ENCODE data around the gene CABS1. TPM values are rescaled to one million over a fixed set of nuclear protein-coding genes. Genes with fewer than 3 reads are reported as not detected.

CABS1 gene
- polyA plus RNA-seq, 2 of the 4 experiments (the other 2 are of a cell fraction), result not detected

GRCh38 chr4:70382691-70383181, 48.0 kb downstream of the CABS1 start, which contains the start of gene SMR3B:
Gene SMR3B (plus strand): TSS chr4:70383131. CDS start chr4:70384511, 1,380 bp downstream.
- Histone ChIP-seq H3K4me2 (no peak within 1 kb of the TSS), H3K27ac (no peak within 1 kb of the TSS), H3K9me3 (no peaks in the 10 kb centered on the region), H3K4me1 (no peaks in the 10 kb centered on the region), H3K4me3 (no peak within 1 kb of the TSS)
- no peak for TF ChIP-seq RARB (CRISPR knock-in tag; IDR thresholded peaks at IDR 0.05)
- TF ChIP-seq PHF8 (IDR thresholded peaks at IDR 0.05; ENCODE audit: borderline replicate concordance, low read depth), result no peak
- no peak for TF ChIP-seq KDM5A (IDR thresholded peaks at IDR 0.05)
- TF ChIP-seq, protein P1, sequence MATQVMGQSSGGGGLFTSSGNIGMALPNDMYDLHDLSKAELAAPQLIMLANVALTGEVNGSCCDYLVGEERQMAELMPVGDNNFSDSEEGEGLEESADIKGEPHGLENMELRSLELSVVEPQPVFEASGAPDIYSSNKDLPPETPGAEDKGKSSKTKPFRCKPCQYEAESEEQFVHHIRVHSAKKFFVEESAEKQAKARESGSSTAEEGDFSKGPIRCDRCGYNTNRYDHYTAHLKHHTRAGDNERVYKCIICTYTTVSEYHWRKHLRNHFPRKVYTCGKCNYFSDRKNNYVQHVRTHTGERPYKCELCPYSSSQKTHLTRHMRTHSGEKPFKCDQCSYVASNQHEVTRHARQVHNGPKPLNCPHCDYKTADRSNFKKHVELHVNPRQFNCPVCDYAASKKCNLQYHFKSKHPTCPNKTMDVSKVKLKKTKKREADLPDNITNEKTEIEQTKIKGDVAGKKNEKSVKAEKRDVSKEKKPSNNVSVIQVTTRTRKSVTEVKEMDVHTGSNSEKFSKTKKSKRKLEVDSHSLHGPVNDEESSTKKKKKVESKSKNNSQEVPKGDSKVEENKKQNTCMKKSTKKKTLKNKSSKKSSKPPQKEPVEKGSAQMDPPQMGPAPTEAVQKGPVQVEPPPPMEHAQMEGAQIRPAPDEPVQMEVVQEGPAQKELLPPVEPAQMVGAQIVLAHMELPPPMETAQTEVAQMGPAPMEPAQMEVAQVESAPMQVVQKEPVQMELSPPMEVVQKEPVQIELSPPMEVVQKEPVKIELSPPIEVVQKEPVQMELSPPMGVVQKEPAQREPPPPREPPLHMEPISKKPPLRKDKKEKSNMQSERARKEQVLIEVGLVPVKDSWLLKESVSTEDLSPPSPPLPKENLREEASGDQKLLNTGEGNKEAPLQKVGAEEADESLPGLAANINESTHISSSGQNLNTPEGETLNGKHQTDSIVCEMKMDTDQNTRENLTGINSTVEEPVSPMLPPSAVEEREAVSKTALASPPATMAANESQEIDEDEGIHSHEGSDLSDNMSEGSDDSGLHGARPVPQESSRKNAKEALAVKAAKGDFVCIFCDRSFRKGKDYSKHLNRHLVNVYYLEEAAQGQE (IDR thresholded peaks at IDR 0.05), result no peak
- no peak for TF ChIP-seq TFCP2L1 (CRISPR knock-in tag; IDR thresholded peaks at IDR 0.05)
- TF ChIP-seq ZNF302 (CRISPR knock-in tag; IDR thresholded peaks at IDR 0.05), result no peak
- no peak for TF ChIP-seq MYC (IDR thresholded peaks at IDR 0.05; ENCODE audit: borderline replicate concordance, low read length)
- no peak for TF ChIP-seq HOXA7 (CRISPR knock-in tag; IDR thresholded peaks at IDR 0.05)
- TF ChIP-seq CEBPB (IDR thresholded peaks at IDR 0.05), result no peak
- no peak for TF ChIP-seq EHMT2 (IDR thresholded peaks at IDR 0.05; ENCODE audit: low read depth)
- TF ChIP-seq E2F6 (IDR thresholded peaks at IDR 0.05; ENCODE audit: borderline replicate concordance, low read depth), result no peak
- TF ChIP-seq SREBF2 (IDR thresholded peaks at IDR 0.05), result no peak
- no peak for TF ChIP-seq GATA3 (IDR thresholded peaks at IDR 0.05; ENCODE audit: borderline replicate concordance)
- TF ChIP-seq NR3C1 (IDR thresholded peaks at IDR 0.05), result no peak
- CTCF ChIA-PET, result no interaction called here
- 37% methylated on average over 5 of the region's 5 CpGs for WGBS (ENCODE audit: missing lambda C conversion rate)
- FAIRE-seq (no peak), DNase-seq (ENCODE audit: low read depth in 1 of 2, low spot score in 1 of 2) (no peak), ATAC-seq (no peak)
- POLR2A ChIA-PET, result no interaction called here

Other genes with a start within 250 kb of the CABS1 start
- gene PRR27, start 180.7 kb upstream of the CABS1 start, polyA plus RNA-seq (2011; rRNA removed), result not detected in 2 replicates
- gene PRR27, start 180.7 kb upstream of the CABS1 start, polyA plus RNA-seq (2017; fragmentation: RNase III; extraction: RNeasy Plus Mini Kit Qiagen cat#74134 plus additional on column Dnase treatment), result not detected in 3 replicates
- not detected in 2 replicates for gene ODAM, start 139.3 kb upstream of the CABS1 start, polyA plus RNA-seq (2011; rRNA removed)
- not detected in 3 replicates for gene ODAM, start 139.3 kb upstream of the CABS1 start, polyA plus RNA-seq (2017; fragmentation: RNase III; extraction: RNeasy Plus Mini Kit Qiagen cat#74134 plus additional on column Dnase treatment)
- gene FDCSP, start 108.9 kb upstream of the CABS1 start, polyA plus RNA-seq (2011; rRNA removed), result not detected in 2 replicates
- not detected in 3 replicates for gene FDCSP, start 108.9 kb upstream of the CABS1 start, polyA plus RNA-seq (2017; fragmentation: RNase III; extraction: RNeasy Plus Mini Kit Qiagen cat#74134 plus additional on column Dnase treatment)
- gene CSN3, start 92.4 kb upstream of the CABS1 start, polyA plus RNA-seq (2011; rRNA removed), result not detected in 2 replicates
- gene CSN3, start 92.4 kb upstream of the CABS1 start, polyA plus RNA-seq (2017; fragmentation: RNase III; extraction: RNeasy Plus Mini Kit Qiagen cat#74134 plus additional on column Dnase treatment), result not detected in 3 replicates
- not detected in 2 replicates for gene SMR3A, start 25.8 kb downstream of the CABS1 start, polyA plus RNA-seq (2011; rRNA removed)
- not detected in 3 replicates for gene SMR3A, start 25.8 kb downstream of the CABS1 start, polyA plus RNA-seq (2017; fragmentation: RNase III; extraction: RNeasy Plus Mini Kit Qiagen cat#74134 plus additional on column Dnase treatment)
- gene SMR3B, start 48.1 kb downstream of the CABS1 start, polyA plus RNA-seq (2011; rRNA removed), result not detected in 2 replicates
- not detected in 3 replicates for gene SMR3B, start 48.1 kb downstream of the CABS1 start, polyA plus RNA-seq (2017; fragmentation: RNase III; extraction: RNeasy Plus Mini Kit Qiagen cat#74134 plus additional on column Dnase treatment)
- not detected in 2 replicates for gene OPRPN, start 63.0 kb downstream of the CABS1 start, polyA plus RNA-seq (2011; rRNA removed)
- gene OPRPN, start 63.0 kb downstream of the CABS1 start, polyA plus RNA-seq (2017; fragmentation: RNase III; extraction: RNeasy Plus Mini Kit Qiagen cat#74134 plus additional on column Dnase treatment), result not detected in 3 replicates
- gene MUC7, start 137.2 kb downstream of the CABS1 start, polyA plus RNA-seq (2011; rRNA removed), result not detected in 2 replicates
- not detected in 3 replicates for gene MUC7, start 137.2 kb downstream of the CABS1 start, polyA plus RNA-seq (2017; fragmentation: RNase III; extraction: RNeasy Plus Mini Kit Qiagen cat#74134 plus additional on column Dnase treatment)
- gene AMTN, start 183.6 kb downstream of the CABS1 start, polyA plus RNA-seq (2011; rRNA removed), result not detected in 2 replicates
- gene AMTN, start 183.6 kb downstream of the CABS1 start, polyA plus RNA-seq (2017; fragmentation: RNase III; extraction: RNeasy Plus Mini Kit Qiagen cat#74134 plus additional on column Dnase treatment), result not detected in 3 replicates

Data from A549 (cell line).